PC-3 (cell line): Measurements from ENCODE around the gene HNRNPL.

ENCODE experiments used
- EZH2 ChIP-seq: fragments of 300-600 bp; sonication (generic); IDR thresholded peaks from one replicate; pipeline ENCODE4 v1.6.1; 2017; ENCODE audit warnings: antibody characterized with exemption, mild to moderate bottlenecking, low read length; ENCODE audit not compliant: unreplicated experiment
- TF ChIP-seq, protein P1 (sequence below): fragments of 300-600 bp; sonication (generic); conservative IDR thresholded peaks from 2 replicates; pipeline ENCODE4 v1.5.1; 2017; ENCODE audit warnings: antibody characterized with exemption, low read depth, mild to moderate bottlenecking, low read length

GRCh38 chr19:38808741-38809140 lies 41.0 kb downstream of the HNRNPL start:
- TF ChIP-seq, protein P1, sequence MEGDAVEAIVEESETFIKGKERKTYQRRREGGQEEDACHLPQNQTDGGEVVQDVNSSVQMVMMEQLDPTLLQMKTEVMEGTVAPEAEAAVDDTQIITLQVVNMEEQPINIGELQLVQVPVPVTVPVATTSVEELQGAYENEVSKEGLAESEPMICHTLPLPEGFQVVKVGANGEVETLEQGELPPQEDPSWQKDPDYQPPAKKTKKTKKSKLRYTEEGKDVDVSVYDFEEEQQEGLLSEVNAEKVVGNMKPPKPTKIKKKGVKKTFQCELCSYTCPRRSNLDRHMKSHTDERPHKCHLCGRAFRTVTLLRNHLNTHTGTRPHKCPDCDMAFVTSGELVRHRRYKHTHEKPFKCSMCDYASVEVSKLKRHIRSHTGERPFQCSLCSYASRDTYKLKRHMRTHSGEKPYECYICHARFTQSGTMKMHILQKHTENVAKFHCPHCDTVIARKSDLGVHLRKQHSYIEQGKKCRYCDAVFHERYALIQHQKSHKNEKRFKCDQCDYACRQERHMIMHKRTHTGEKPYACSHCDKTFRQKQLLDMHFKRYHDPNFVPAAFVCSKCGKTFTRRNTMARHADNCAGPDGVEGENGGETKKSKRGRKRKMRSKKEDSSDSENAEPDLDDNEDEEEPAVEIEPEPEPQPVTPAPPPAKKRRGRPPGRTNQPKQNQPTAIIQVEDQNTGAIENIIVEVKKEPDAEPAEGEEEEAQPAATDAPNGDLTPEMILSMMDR = no peak
- TF ChIP-seq EZH2 = no peak
